HG03108 (cell line): ENCODE results near the gene RPS25.
"Not testable (repeated sequence)": the region's sequence is repeated elsewhere in the genome, so short reads cannot be mapped to it uniquely, and the experiment has no call there.

Experiments used
- ATAC-seq: cut with Tn5 transposase; IDR thresholded peaks from one replicate; pipeline ENCODE4 v1.9.1; 2021; ENCODE audit warnings: moderate library complexity; ENCODE audit not compliant: unreplicated experiment

The RPS25 gene

GRCh38 chr11:119017377-119017776 lies 766 bp downstream of the RPS25 start:
- ATAC-seq: not testable (repeated sequence)

GRCh38 chr11:119016216-119017009 lies 1.7 kb downstream of the RPS25 start:
- ATAC-seq: no peak

GRCh38 chr11:119015054-119015611 lies 3.0 kb downstream of the RPS25 start:
- ATAC-seq: no peak

- no peak for ATAC-seq
Measured at GRCh38 chr11:119014209-119014924, 3.8 kb downstream of the RPS25 start.

GRCh38 chr11:119012629-119013170 lies 5.4 kb downstream of the RPS25 start:
- ATAC-seq: no peak

GRCh38 chr11:119011476-119012053 lies 6.6 kb downstream of the RPS25 start:
- no peak for ATAC-seq

GRCh38 chr11:119006656-119007055 lies 11.5 kb downstream of the RPS25 start:
- no peak for ATAC-seq

- no peak for ATAC-seq
Measured at GRCh38 chr11:119000906-119001305, 17.2 kb downstream of the RPS25 start.

- ATAC-seq: no peak
Measured at GRCh38 chr11:118998822-118999221, 19.3 kb downstream of the RPS25 start.

- ATAC-seq: peak; percentile 9
Measured at GRCh38 chr11:118998388-118998717, 19.8 kb downstream of the RPS25 start.

- ATAC-seq: peak; percentile 96
Measured at GRCh38 chr11:118997627-118998387, 20.3 kb downstream of the RPS25 start, which contains the start of gene CENATAC. Gene CENATAC (plus strand): TSS chr11:118998138. CDS start chr11:118998198, 60 bp downstream.

- no peak for ATAC-seq
Measured at GRCh38 chr11:118996926-118997626, 21.1 kb downstream of the RPS25 start.

- not testable (repeated sequence) for ATAC-seq
Measured at GRCh38 chr11:118991486-118992038, 26.6 kb downstream of the RPS25 start.

GRCh38 chr11:118988280-118988679 lies 29.9 kb downstream of the RPS25 start:
- no peak for ATAC-seq

- ATAC-seq: no peak
Measured at GRCh38 chr11:118984825-118985224, 33.3 kb downstream of the RPS25 start.

- not testable (repeated sequence) for ATAC-seq
Measured at GRCh38 chr11:118984337-118984736, 33.8 kb downstream of the RPS25 start.

GRCh38 chr11:118980191-118980881 lies 37.8 kb downstream of the RPS25 start:
- no peak for ATAC-seq

- ATAC-seq: no peak
Measured at GRCh38 chr11:118979434-118979833, 38.7 kb downstream of the RPS25 start.
